ENCODE measurements around the gene SERPINI1. TPM values are rescaled to one million over a fixed set of nuclear protein-coding genes. Genes with fewer than 3 reads are reported as not detected.

SERPINI1 gene
- total RNA-seq, 1 experiment from 2014 or later = 4.4 TPM

- H3K36me3 Mint-ChIP-seq (ENCODE audit: insufficient read depth, unreplicated experiment) = no peaks in the 10 kb centered on the region
- Histone ChIP-seq H3K9me3 (no peaks in the 10 kb centered on the region), H3K4me3 (ENCODE audit: low read depth, low read length) (no peak overlapping the region), H3K27me3 (replicated peaks; ENCODE audit: control insufficient read depth, insufficient read depth, low read length) (no peaks in the 10 kb centered on the region), H3K36me3 (ENCODE audit: control insufficient read depth, insufficient read depth, low read length) (no peaks in the 10 kb centered on the region), H3K4me1 (no peaks in the 10 kb centered on the region)
- CTCF ChIA-PET = no interaction called here
- intact Hi-C loops (cut with micrococcal nuclease; ENCODE audit: unreplicated experiment) = no loop called here
- no TSS peak for BruUV-seq (replicated peaks)
- no peak for DNase-seq
- TF ChIP-seq CTCF (IDR thresholded peaks at IDR 0.05; ENCODE audit: insufficient read depth in 1 of 2, low read depth in 1 of 2, low read length in 1 of 2, severe bottlenecking in 1 of 2, unreplicated experiment in 1 of 2) = no peak
- no peaks in the 10 kb centered on the region for H3K4me1 Mint-ChIP-seq (ENCODE audit: low read depth, unreplicated experiment)
- H3K27me3 Mint-ChIP-seq (ENCODE audit: insufficient read depth, unreplicated experiment) = peaks cover 1% of the 10 kb centered on the region
- no peak overlapping the region for H3K4me3 Mint-ChIP-seq (ENCODE audit: unreplicated experiment)
- no peaks in the 10 kb centered on the region for H3K9me3 Mint-ChIP-seq (ENCODE audit: unreplicated experiment)
- POLR2A ChIA-PET = no interaction called here
- H3K27ac Mint-ChIP-seq (ENCODE audit: unreplicated experiment) = no peak overlapping the region
These were observed 135.2 kb downstream of the SERPINI1 start for GRCh38 chr3:167870759-167871158.

- no peaks in the 10 kb centered on the region for H3K9me3 Mint-ChIP-seq (ENCODE audit: unreplicated experiment)
These were observed 136.5 kb downstream of the SERPINI1 start for GRCh38 chr3:167872032-167872431.

GRCh38 chr3:167872941-167873340 lies 137.4 kb downstream of the SERPINI1 start:
- intact Hi-C loops (cut with micrococcal nuclease; ENCODE audit: unreplicated experiment) = no loop called here
- no peaks in the 10 kb centered on the region for H3K4me1 ChIP-seq
- Mint-ChIP-seq H3K27ac (ENCODE audit: unreplicated experiment) (no peak overlapping the region), H3K4me3 (ENCODE audit: unreplicated experiment) (no peak overlapping the region), H3K4me1 (ENCODE audit: low read depth, unreplicated experiment) (no peaks in the 10 kb centered on the region), H3K36me3 (ENCODE audit: insufficient read depth, unreplicated experiment) (no peaks in the 10 kb centered on the region), H3K9me3 (ENCODE audit: unreplicated experiment) (no peaks in the 10 kb centered on the region), H3K27me3 (ENCODE audit: insufficient read depth, unreplicated experiment) (peaks cover 2% of the 10 kb centered on the region)
- no TSS peak for BruUV-seq (replicated peaks)
- H3K9me3 ChIP-seq = no peaks in the 10 kb centered on the region
- H3K27me3 ChIP-seq (replicated peaks; ENCODE audit: control insufficient read depth, insufficient read depth, low read length) = no peaks in the 10 kb centered on the region
- no peak for DNase-seq
- H3K4me3 ChIP-seq (ENCODE audit: low read depth, low read length) = no peak overlapping the region
- ChIA-PET CTCF (interaction anchor here (1.0 kb wide), 1 partner anchor 132 kb away, joined by 3 read pairs; no protein-coding TSS in a partner anchor), POLR2A (no interaction called here)
- no peaks in the 10 kb centered on the region for H3K36me3 ChIP-seq (ENCODE audit: control insufficient read depth, insufficient read depth, low read length)
- TF ChIP-seq CTCF (IDR thresholded peaks at IDR 0.05; ENCODE audit: insufficient read depth in 1 of 2, low read depth in 1 of 2, low read length in 1 of 2, severe bottlenecking in 1 of 2, unreplicated experiment in 1 of 2) = no peak

More at GRCh38 chr3:167872032-167872431, 136.5 kb downstream of the SERPINI1 start:
- CTCF ChIA-PET = interaction anchor here (0.8 kb wide), 1 partner anchor 10 kb away, joined by 3 read pairs; no protein-coding TSS in a partner anchor
- Mint-ChIP-seq H3K27ac (ENCODE audit: unreplicated experiment) (no peak overlapping the region), H3K4me1 (ENCODE audit: low read depth, unreplicated experiment) (no peaks in the 10 kb centered on the region), H3K36me3 (ENCODE audit: insufficient read depth, unreplicated experiment) (no peaks in the 10 kb centered on the region), H3K4me3 (ENCODE audit: unreplicated experiment) (no peak overlapping the region), H3K27me3 (ENCODE audit: insufficient read depth, unreplicated experiment) (peaks cover under 1% of the 10 kb centered on the region)
- TF ChIP-seq CTCF (IDR thresholded peaks at IDR 0.05; ENCODE audit: insufficient read depth in 1 of 2, low read depth in 1 of 2, low read length in 1 of 2, severe bottlenecking in 1 of 2, unreplicated experiment in 1 of 2) = no peak
- H3K4me1 ChIP-seq = no peaks in the 10 kb centered on the region
- H3K27me3 ChIP-seq (replicated peaks; ENCODE audit: control insufficient read depth, insufficient read depth, low read length) = no peaks in the 10 kb centered on the region
- intact Hi-C loops (cut with micrococcal nuclease; ENCODE audit: unreplicated experiment) = no loop called here
- BruUV-seq (replicated peaks) = no TSS peak
- H3K4me3 ChIP-seq (ENCODE audit: low read depth, low read length) = no peak overlapping the region
- POLR2A ChIA-PET = no interaction called here
- DNase-seq = no peak
- H3K36me3 ChIP-seq (ENCODE audit: control insufficient read depth, insufficient read depth, low read length) = no peaks in the 10 kb centered on the region
- no peaks in the 10 kb centered on the region for H3K9me3 ChIP-seq

Data from Caco-2 (cell line).